PC-3 (cell line): ENCODE results near the gene VPS41. TPM values are rescaled to one million over a fixed set of nuclear protein-coding genes. Genes with fewer than 3 reads are reported as not detected.
A peak's percentile ranks its signal among the peaks of the same experiment; 100 is the strongest.

ENCODE experiments used
- ATAC-seq: fragments of 200-7000 bp; cut with Tn5 transposase; 2 replicates; pipeline ENCODE4 v1.9.1; 2020; ENCODE audit warnings: mild to moderate bottlenecking, moderate library complexity
- BruUV-seq: library from RNA; stranded (reverse); fragments of 400-500 nt; replicated peaks from 2 replicates; lab custom pipeline; 2021; lab: Mats Ljungman, UMichigan
- CTCF ChIA-PET: fragments of 300-600 bp; sonication (Branson Sonifier 250); formaldehyde crosslinking; loops from one replicate; lab custom pipeline; 2022; ENCODE audit warnings: antibody characterized with exemption; lab: Charles Lee
- POLR2A ChIA-PET: fragments of 300-600 bp; sonication (Branson Sonifier 250); formaldehyde crosslinking; loops from one replicate; lab custom pipeline; 2022; ENCODE audit warnings: antibody characterized with exemption; ENCODE audit not compliant: unreplicated experiment; lab: Charles Lee
- DNase-seq: peaks from one replicate; pipeline ENCODE4 v3.0.0-alpha.2; 2015
- H2AFZ ChIP-seq: fragments of 300-600 bp; sonication (generic); 2 replicates; pipeline ENCODE4 v1.6.0; 2016; ENCODE audit warnings: antibody characterized with exemption, low read length
- H3F3A ChIP-seq: fragments of 300-600 bp; sonication (generic); one replicate; pipeline ENCODE4 v1.6.0; 2017; ENCODE audit warnings: antibody characterized with exemption, low read length, control low read depth, mild to moderate bottlenecking; ENCODE audit not compliant: unreplicated experiment
- H3K27ac ChIP-seq: fragments of 300-600 bp; sonication (generic); 2 replicates; pipeline ENCODE4 v1.5.1; 2016; ENCODE audit warnings: mild to moderate bottlenecking, low read length
- H3K27me3 ChIP-seq: fragments of 300-600 bp; sonication (generic); 2 replicates; pipeline ENCODE4 v1.6.1; 2016; ENCODE audit warnings: low read length, mixed read lengths
- H3K36me3 ChIP-seq: fragments of 300-600 bp; sonication (generic); 2 replicates; pipeline ENCODE4 v1.6.1; 2016; ENCODE audit warnings: low read depth, mixed run types, low read length, mixed read lengths
- H3K4me1 ChIP-seq: fragments of 300-600 bp; sonication (generic); 2 replicates; pipeline ENCODE4 v1.5.1; 2016; ENCODE audit warnings: low read length; ENCODE audit not compliant: insufficient read depth
- H3K4me2 ChIP-seq: fragments of 300-600 bp; sonication (generic); 2 replicates; pipeline ENCODE4 v1.6.0; 2016; ENCODE audit warnings: low read length
- H3K4me3 ChIP-seq: fragments of 300-600 bp; sonication (generic); 2 replicates; pipeline ENCODE4 v1.5.1; 2016; ENCODE audit warnings: mild to moderate bottlenecking, low read length, mixed read lengths
- H3K79me2 ChIP-seq: fragments of 300-600 bp; sonication (generic); 2 replicates; pipeline ENCODE4 v1.6.1; 2017; ENCODE audit warnings: low read length, mixed read lengths
- H3K9ac ChIP-seq: fragments of 300-600 bp; sonication (generic); 2 replicates; pipeline ENCODE4 v1.6.0; 2016; ENCODE audit warnings: mild to moderate bottlenecking, low read length
- H3K9me2 ChIP-seq: fragments of 300-600 bp; sonication (generic); replicated peaks from 2 replicates; pipeline ENCODE4 v1.6.1; 2016; ENCODE audit warnings: mixed run types, low read length, mixed read lengths
- H3K9me3 ChIP-seq: fragments of 300-600 bp; sonication (generic); 2 replicates; pipeline ENCODE4 v1.6.1; 2016; ENCODE audit warnings: low read length, mixed read lengths
- H4K20me1 ChIP-seq: fragments of 300-600 bp; sonication (generic); 2 replicates; pipeline ENCODE4 v1.6.1; 2016; ENCODE audit warnings: low read length, mixed read lengths
- EZH2 ChIP-seq: fragments of 300-600 bp; sonication (generic); IDR thresholded peaks from one replicate; pipeline ENCODE4 v1.6.1; 2017; ENCODE audit warnings: antibody characterized with exemption, mild to moderate bottlenecking, low read length; ENCODE audit not compliant: unreplicated experiment
- EZH2phosphoT487 ChIP-seq: fragments of 300-600 bp; sonication (generic); IDR thresholded peaks from 2 replicates; pipeline ENCODE4 v1.6.1; 2018; ENCODE audit warnings: mild to moderate bottlenecking, antibody characterized with exemption, low read length, borderline replicate concordance
- intact Hi-C: fragments of 100-400 bp; cut with micrococcal nuclease; formaldehyde crosslinking; loops from 2 replicates; pipeline ENCODE4 v1.9.0; 2023
- total RNA-seq: library from RNA; depleted of rRNA; stranded (reverse); fragments of >200 nt; gene quantifications from 2 replicates; pipeline ENCODE4 v1.2.3, GENCODE V29; 2014
- TF ChIP-seq, protein P1 (sequence below): fragments of 300-600 bp; sonication (generic); conservative IDR thresholded peaks from 2 replicates; pipeline ENCODE4 v1.5.1; 2017; ENCODE audit warnings: antibody characterized with exemption, low read depth, mild to moderate bottlenecking, low read length

VPS41 gene
- total RNA-seq, 1 experiment from 2014 or later: 35.2 TPM

DNA sequence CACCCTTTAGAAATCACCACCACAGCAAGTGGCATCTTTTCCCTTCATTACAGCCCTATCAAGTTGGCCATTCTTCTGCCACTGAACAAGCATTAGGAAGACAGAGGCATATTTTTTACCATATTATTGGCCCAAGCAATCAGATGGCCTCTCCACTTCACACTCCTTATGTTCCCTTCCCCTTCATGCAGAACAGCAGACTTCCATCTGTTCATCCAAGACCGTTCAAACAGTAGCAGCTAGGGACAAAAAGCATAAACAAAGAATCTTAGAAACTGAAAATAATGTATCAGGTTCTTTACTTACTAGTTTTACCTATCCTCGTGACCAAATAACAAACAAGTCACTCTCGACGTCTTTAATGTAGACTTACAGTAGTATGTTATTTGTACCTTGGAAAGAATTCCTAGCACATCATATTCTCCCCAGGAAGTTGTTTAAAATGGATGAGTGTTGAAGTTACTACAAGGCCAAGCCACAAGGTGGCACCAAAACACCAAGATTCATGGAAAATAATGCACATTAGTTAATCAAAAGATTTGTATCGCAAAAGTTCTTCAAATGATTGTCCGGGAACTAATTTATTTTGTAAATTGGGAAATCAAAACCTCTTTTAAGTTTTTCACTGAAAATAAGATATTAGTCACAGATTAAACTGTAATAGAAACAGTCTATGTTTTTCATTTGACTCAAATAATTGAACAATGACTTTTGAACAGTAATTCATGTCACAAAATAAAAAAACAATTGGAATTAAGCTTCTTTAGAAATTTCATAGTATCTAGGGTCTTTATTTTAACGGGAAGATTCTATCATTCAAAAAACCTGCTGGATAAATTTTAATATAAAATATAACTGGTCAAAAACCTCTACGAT is 112.1 kb downstream of the VPS41 start:
- CTCF ChIA-PET: interaction anchor here (0.6 kb wide), 1 partner anchor 190 kb away, joined by 3 read pairs; no protein-coding TSS in a partner anchor
- Histone ChIP-seq H3K9me3 (no peaks in the 10 kb centered on the region), H3K9me2 (no peaks in the 10 kb centered on the region), H3K4me3 (no peak overlapping the region), H3K27ac (no peak overlapping the region), H4K20me1 (no peaks in the 10 kb centered on the region), H3K4me2 (no peak overlapping the region), H3F3A (no peaks in the 10 kb centered on the region), H2AFZ (no peak overlapping the region), H3K9ac (no peak overlapping the region), H3K27me3 (no peaks in the 10 kb centered on the region), H3K36me3 (no peaks in the 10 kb centered on the region), H3K4me1 (no peaks in the 10 kb centered on the region), H3K79me2 (no peaks in the 10 kb centered on the region)
- intact Hi-C loops: loop anchor here (1.0 to 10.0 kb wide), 3 partner anchors 108 to 723 kb away; partner anchors contain the start of gene VPS41
- TF ChIP-seq, protein P1, sequence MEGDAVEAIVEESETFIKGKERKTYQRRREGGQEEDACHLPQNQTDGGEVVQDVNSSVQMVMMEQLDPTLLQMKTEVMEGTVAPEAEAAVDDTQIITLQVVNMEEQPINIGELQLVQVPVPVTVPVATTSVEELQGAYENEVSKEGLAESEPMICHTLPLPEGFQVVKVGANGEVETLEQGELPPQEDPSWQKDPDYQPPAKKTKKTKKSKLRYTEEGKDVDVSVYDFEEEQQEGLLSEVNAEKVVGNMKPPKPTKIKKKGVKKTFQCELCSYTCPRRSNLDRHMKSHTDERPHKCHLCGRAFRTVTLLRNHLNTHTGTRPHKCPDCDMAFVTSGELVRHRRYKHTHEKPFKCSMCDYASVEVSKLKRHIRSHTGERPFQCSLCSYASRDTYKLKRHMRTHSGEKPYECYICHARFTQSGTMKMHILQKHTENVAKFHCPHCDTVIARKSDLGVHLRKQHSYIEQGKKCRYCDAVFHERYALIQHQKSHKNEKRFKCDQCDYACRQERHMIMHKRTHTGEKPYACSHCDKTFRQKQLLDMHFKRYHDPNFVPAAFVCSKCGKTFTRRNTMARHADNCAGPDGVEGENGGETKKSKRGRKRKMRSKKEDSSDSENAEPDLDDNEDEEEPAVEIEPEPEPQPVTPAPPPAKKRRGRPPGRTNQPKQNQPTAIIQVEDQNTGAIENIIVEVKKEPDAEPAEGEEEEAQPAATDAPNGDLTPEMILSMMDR: peak; percentile 89
- no peak for TF ChIP-seq EZH2phosphoT487
- peak; percentile 53 for ATAC-seq
- no TSS peak for BruUV-seq
- POLR2A ChIA-PET: no interaction called here
- DNase-seq: peak; percentile 77

GRCh38 chr7:38795593-38795992 is 113.4 kb downstream of the VPS41 start:
- Histone ChIP-seq H3K27me3 (no peaks in the 10 kb centered on the region), H2AFZ (no peak overlapping the region), H3K4me3 (no peak overlapping the region), H3K9me2 (no peaks in the 10 kb centered on the region), H3K79me2 (no peaks in the 10 kb centered on the region), H3K4me2 (no peak overlapping the region), H3K27ac (no peak overlapping the region), H3K9me3 (no peaks in the 10 kb centered on the region), H3K36me3 (no peaks in the 10 kb centered on the region), H3K4me1 (no peaks in the 10 kb centered on the region), H3K9ac (no peak overlapping the region), H4K20me1 (no peaks in the 10 kb centered on the region), H3F3A (no peaks in the 10 kb centered on the region)
- intact Hi-C loops: loop anchor here (10.0 kb wide), 1 partner anchor 109 kb away; the partner anchor contains the start of gene VPS41
- POLR2A ChIA-PET: no interaction called here
- no peak for ATAC-seq
- CTCF ChIA-PET: no interaction called here
- TF ChIP-seq EZH2phosphoT487 (no peak), EZH2 (no peak)
- TF ChIP-seq, protein P1: no peak
- no TSS peak for BruUV-seq
- no peak for DNase-seq

GRCh38 chr7:38781991-38782390 is 127.0 kb downstream of the VPS41 start:
- no TSS peak for BruUV-seq
- no peak for DNase-seq
- intact Hi-C loops: no loop called here
- Histone ChIP-seq H3K27me3 (no peaks in the 10 kb centered on the region), H4K20me1 (no peaks in the 10 kb centered on the region), H2AFZ (no peak overlapping the region), H3K4me3 (no peak overlapping the region), H3K9ac (no peak overlapping the region), H3F3A (no peaks in the 10 kb centered on the region), H3K36me3 (no peaks in the 10 kb centered on the region), H3K4me2 (no peak overlapping the region), H3K79me2 (no peaks in the 10 kb centered on the region), H3K9me3 (no peaks in the 10 kb centered on the region), H3K4me1 (no peaks in the 10 kb centered on the region), H3K27ac (no peak overlapping the region), H3K9me2 (no peaks in the 10 kb centered on the region)
- ATAC-seq: no peak
- no peak for TF ChIP-seq EZH2
- TF ChIP-seq, protein P1: no peak
- TF ChIP-seq EZH2phosphoT487: no peak
- CTCF ChIA-PET: no interaction called here
- POLR2A ChIA-PET: no interaction called here
